Breast epithelium (tissue), 3 donors: ENCODE measurements around the gene SHLD1.

Source experiments
- POLR2A ChIP-seq: fragments of 450-650 bp; IDR thresholded peaks from one replicate; pipeline ENCODE4 v1.6.1; 2016; ENCODE audit warnings: antibody characterized with exemption, mild to moderate bottlenecking, moderate library complexity
- POLR2AphosphoS5 ChIP-seq, 3 donors: sonication (generic); formaldehyde crosslinking; IDR thresholded peaks; one replicate each; pipeline ENCODE4 v1.6.1; 2017; ENCODE audit warnings: antibody characterized with exemption in 3 of 3

- TF ChIP-seq POLR2AphosphoS5 (IDR thresholded peaks at IDR 0.05) (no peak), POLR2A (no peak)
Measured at GRCh38 chr20:5753814-5754213, 3.6 kb downstream of the SHLD1 start.
